Motor neuron (in vitro differentiated cells): ENCODE measurements around the gene TTC7B. TPM values are rescaled to one million over a fixed set of nuclear protein-coding genes. Genes with fewer than 3 reads are reported as not detected.

Source experiments
- ATAC-seq, 8 experiments: fragments of 200-7000 bp; cut with Tn5 transposase; replicated peaks in 6 of 8; 2 replicates each; pipeline ENCODE4 v1.8.0; 2021; ENCODE audit warnings: mild to moderate bottlenecking in 8 of 8, moderate library complexity in 8 of 8
- H3K27ac ChIP-seq, 2 donors: fragments of 250-450 bp; sonication (Bioruptor Pico); 2 replicates each; pipeline ENCODE4 v1.9.0; 2021; ENCODE audit warnings: antibody characterized with exemption in 2 of 2, mild to moderate bottlenecking in 2 of 2, moderate library complexity in 1 of 2
- H3K4me1 ChIP-seq, 2 donors: fragments of 250-450 bp; sonication (Bioruptor Pico); replicated peaks in 1 of 2; 2 replicates each; pipeline ENCODE4 v1.6.1; 2021; ENCODE audit warnings: antibody characterized with exemption in 2 of 2, mild to moderate bottlenecking in 2 of 2, moderate library complexity in 1 of 2
- H3K4me3 ChIP-seq, 5 donors: fragments of 250-450 bp; sonication (Bioruptor Pico); 2 replicates each; pipeline ENCODE4 v1.9.0; 2021; ENCODE audit warnings: antibody characterized with exemption in 5 of 5, mild to moderate bottlenecking in 5 of 5, moderate library complexity in 4 of 5
- WGBS, 10 experiments: fragments of 450-650 bp; shearing (Covaris generic); methylation state at CpG; one replicate each; pipeline ENCODE4 v1.0.0; 2022; 5-methylcytosine and 5-hydroxymethylcytosine counted together
- in situ Hi-C, 9 experiments: fragments of 400-800 bp; cut with MboI; loops; one replicate each; pipeline ENCODE4 v1.15.0; 2021; ENCODE audit warnings: low sequenced_read_pairs in 9 of 9, low pct_unique_long_range_greater_than_20kb in 2 of 9; ENCODE audit not compliant: unreplicated experiment in 9 of 9
- total RNA-seq, 8 experiments: library from RNA; unstranded; fragments of 300-600 nt; gene quantifications; 2 replicates each; pipeline versions ENCODE4 v1.2.3 to v1.2.4, GENCODE V29; 2022

Gene TTC7B
- total RNA-seq, 8 experiments from 2014 or later, result 0.81 to 38.2 (median 22.8) TPM

DNA sequence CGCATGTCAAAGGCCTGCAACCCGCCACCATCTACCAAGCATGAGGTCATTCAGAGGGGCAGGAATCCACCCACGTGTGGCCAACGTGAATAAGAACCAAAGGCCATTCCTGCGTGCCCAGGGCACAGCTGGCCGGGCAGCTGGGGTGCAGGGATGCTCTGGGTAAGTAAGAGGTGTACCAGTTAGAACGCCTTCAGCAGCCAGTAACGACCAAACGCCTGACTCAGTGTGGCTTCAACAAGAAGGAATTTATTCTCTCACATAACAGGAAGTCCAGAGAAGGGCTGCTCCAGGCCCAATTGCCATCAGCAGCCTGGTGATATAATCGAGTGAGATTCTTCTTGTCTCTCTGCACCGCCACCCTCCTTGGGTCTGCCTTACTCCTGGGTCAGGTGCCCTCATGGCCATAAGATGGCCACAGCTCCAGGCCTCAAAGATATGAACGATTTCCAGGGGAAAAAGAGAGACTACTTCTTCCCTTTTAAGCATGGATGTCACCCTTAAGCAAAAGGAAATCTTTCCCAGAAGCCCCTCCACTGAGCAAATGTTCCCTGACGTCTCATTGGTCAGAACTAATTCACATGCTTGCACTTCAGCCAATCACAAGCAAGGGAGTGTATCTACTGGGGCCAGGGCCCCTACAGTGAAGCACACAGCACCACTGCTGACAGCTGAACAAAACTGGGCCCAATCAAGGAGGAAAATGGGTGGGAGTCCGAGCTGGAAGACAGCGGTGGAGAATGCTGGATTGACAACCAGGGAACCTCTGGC, 7.3 kb downstream of the TTC7B start:
- no peak overlapping the region for H3K4me3 ChIP-seq
- in situ Hi-C loops, result no loop called here
- no peak overlapping the region for H3K27ac ChIP-seq
- whole genome bisulfite sequencing, 10 experiments, result 60 to 100% (median 81%) methylated on average over 1 to 10 of the region's 15 CpGs; no CpG with 5 or more reads in 1 of the 10 experiments
- ATAC-seq, result no peak
- H3K4me1 ChIP-seq, result peaks cover 4 to 8% of the 10 kb centered on the region in 2 donors

DNA sequence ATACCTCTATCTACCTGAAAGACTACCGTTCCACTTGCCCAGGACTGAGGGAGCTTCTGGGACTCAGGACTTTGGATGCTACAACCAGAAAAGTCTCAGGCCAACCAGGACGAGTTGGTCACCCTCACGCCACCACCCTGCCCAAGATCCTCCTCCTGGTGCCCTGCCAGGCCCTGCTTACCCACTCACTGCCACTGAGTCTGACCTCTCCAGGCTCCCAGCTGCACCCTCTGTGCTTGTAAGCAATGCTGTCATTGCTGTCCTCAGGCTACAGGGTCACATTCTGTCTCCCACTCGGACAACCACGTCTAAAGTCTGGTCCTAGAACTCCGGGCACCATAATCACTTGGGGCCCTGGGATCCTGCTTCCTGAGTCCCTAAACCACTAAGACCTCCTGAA, 9.2 kb downstream of the TTC7B start:
- no peak overlapping the region for H3K4me3 ChIP-seq
- H3K4me1 ChIP-seq, result peaks cover 0 to 8% of the 10 kb centered on the region in 2 donors
- in situ Hi-C loops, result no loop called here
- no peak overlapping the region for H3K27ac ChIP-seq
- no peak for ATAC-seq
- 60 to 77% (median 70%) methylated on average over 1 to 5 of the region's 6 CpGs; no CpG with 5 or more reads in 6 of the 10 experiments for WGBS, 10 experiments

DNA sequence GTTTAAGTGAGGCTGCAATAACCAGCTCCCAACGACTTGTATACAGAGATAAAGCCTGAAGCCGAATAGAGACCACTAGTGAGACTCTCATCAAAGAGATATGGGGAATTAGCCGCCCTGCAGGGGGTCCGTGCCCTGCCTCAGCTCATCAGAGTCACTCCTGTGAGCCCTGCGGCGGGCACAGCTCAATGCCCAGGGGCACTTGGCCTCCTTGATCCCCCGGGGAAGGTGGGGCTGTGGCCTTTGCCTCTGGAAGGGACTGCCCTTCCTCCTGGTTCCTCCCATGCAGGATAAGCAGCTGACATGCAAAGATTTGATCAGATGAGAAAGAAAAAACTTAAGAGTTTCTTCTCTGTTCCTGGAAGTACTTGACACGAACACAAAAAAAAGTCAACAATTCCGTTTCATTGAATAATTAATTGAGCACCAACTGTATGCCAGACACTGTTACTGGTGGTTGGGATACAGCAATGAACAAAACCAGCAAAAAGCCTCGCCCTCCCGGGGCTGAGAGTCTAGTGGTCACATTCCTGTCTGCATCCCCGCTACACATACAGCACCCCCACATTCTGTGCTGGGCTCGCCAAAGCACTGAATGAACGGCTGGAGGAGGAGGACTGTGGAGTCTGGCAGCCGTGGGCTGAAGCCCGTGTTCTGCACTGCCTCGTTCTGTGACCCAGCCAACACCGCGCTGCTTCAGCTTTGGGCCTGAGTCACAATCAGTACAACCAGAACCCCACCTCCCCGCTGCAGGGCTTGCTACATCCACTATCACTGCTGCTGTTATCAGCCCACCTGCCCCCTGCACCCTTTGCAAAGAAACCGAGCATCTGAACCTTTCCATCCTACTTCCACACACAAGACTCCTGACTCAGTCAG, 10.3 kb downstream of the TTC7B start:
- peak in 2 of 8 experiments; percentile 65 to 66 for ATAC-seq
- in situ Hi-C loops, result no loop called here
- H3K27ac ChIP-seq, result no peak overlapping the region
- WGBS, 10 experiments, result 0 to 96% (median 83%) methylated on average over 1 to 17 of the region's 21 CpGs; no CpG with 5 or more reads in 1 of the 10 experiments
- H3K4me1 ChIP-seq, result peaks cover 0 to 8% of the 10 kb centered on the region in 2 donors
- no peak overlapping the region for H3K4me3 ChIP-seq

DNA sequence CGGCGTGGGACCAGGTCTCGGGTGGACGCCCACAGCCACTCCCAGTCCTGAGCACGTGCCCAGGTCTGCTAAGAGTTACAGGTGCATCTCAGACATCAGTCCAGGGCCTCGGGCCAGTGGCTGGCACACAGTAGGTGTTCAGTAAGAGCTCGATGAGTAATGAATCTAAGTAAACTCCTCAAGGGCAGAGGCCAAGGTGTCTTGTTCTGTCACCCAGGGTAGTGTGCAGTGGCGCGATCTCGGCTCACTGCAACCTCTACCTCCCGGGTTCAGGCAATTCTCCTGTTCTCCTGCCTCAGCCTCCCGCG, 11.2 kb downstream of the TTC7B start:
- 87 to 89% methylated on average over 3 to 5 of the region's 13 CpGs; no CpG with 5 or more reads in 8 of the 10 experiments for WGBS, 10 experiments
- Histone ChIP-seq H3K4me3 (no peak overlapping the region), H3K4me1 (peaks cover 0 to 8% of the 10 kb centered on the region in 2 donors), H3K27ac (no peak overlapping the region)
- ATAC-seq, result no peak
- in situ Hi-C loops, result no loop called here

DNA sequence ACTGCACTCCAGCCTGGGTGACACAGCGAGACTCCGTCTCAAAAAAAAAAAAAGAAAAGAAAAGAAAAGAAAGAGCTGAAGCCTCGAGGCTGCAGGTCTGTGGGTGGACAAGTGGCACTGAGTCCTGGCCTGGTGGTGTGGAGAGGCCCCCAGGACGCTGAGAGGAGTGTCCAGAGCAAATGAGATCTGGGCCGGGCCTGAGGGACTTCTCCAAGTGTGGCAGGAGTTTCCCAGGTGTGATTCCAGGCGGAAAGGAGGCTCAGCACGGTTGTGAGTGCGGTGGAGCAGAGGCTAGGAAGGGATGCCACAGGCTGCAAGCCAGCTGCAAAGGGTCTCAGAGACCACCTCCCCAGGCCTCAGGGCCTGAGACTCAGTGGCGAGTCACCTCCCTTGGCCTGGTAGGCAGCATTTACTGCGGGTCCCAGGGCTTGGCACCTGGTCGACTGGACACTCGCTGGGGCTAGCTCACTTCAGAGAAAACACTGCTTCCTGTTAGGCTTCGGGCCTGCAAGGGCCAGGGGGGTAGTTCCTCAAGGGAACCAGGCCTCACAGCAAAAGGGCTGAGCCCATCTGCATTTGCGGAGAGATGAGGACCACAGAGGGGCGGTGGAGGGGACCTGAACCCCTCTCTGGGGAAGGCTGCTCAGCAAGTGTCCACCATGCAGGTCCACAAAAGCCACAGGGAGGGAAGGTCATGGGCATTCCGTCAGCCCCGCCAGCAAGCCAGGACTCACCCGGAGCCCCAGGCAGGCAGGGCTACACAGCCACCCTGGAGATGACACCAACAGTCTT, 11.7 kb downstream of the TTC7B start:
- 47 to 100% (median 78%) methylated on average over 1 to 7 of the region's 18 CpGs; no CpG with 5 or more reads in 2 of the 10 experiments for WGBS, 10 experiments
- in situ Hi-C loops, result no loop called here
- ATAC-seq, result no peak
- Histone ChIP-seq H3K4me1 (peaks cover 0 to 8% of the 10 kb centered on the region in 2 donors), H3K4me3 (no peak overlapping the region), H3K27ac (no peak overlapping the region)

DNA sequence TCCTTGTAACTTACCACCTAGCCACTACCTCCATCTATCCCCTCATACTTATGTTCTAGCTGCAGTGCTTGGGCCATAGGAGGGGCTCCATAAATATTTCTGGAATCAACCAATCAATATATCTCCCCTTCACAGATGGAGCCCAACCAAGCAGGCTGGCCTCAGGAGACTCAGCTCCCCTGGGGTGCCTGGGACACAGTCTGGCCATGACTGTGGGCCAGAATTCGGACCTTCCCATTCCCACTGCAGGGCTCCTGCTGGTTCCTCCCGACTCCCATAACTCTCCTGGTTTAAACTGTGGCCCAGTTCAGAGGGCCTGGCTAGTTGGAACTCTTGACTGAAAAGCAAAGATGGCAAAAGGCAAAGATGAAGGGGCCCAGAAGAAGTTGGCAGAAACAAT, 13.0 kb downstream of the TTC7B start:
- ATAC-seq, result no peak
- Histone ChIP-seq H3K4me1 (peaks cover 0 to 5% of the 10 kb centered on the region in 2 donors), H3K4me3 (no peak overlapping the region), H3K27ac (no peak overlapping the region)
- in situ Hi-C loops, result no loop called here
- 59 to 100% (median 80%) methylated on average over 1 to 2 of the region's 2 CpGs; no CpG with 5 or more reads in 7 of the 10 experiments for WGBS, 10 experiments

DNA sequence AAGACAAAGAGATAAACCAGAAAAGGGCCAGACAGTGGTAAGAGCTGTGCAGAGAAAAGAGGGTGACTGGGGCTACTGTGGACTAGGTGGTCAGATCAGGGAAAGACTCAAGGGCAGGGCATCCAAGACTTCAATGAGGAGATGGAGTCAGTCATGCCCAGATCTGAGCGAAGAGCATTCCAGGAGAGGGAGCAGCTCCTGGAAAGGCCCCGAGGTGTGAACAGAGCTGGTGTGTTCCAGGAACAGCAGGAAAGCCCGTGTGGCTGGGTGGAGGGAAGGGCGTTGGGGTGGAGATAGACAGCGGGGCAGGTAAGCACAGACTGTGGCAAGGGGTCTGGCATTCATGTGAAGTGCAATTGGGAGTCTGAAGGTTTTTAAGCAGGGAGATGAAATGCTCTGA, 16.8 kb downstream of the TTC7B start:
- Histone ChIP-seq H3K4me1 (peaks cover 5 to 6% of the 10 kb centered on the region in 2 donors), H3K4me3 (no peak overlapping the region), H3K27ac (no peak overlapping the region)
- in situ Hi-C loops, result no loop called here
- WGBS, 10 experiments, result 87 to 100% (median 96%) methylated on average over 2 to 4 of the region's 5 CpGs; no CpG with 5 or more reads in 7 of the 10 experiments
- no peak for ATAC-seq

DNA sequence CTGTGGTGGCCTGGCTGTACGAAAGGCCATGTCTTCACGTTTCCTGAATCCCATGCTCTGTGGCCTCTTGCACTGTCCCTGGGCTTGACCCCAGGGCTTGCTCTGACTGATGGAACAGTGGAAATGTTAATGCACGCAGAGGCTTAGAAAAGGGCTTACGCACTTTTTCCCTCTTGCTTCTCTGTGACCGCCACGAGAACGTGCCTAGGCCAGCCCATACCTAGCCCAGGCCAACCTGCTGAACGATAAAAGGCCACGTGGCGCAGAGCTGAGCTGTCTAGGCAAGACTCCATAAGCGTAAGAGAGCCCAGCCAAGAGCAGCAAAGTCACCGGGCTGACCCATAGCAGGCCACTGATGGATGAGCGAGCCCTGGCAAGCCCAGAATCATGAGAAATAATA, 18.3 kb downstream of the TTC7B start:
- Histone ChIP-seq H3K27ac (no peak overlapping the region), H3K4me1 (peaks cover 5 to 6% of the 10 kb centered on the region in 2 donors), H3K4me3 (no peak overlapping the region)
- no peak for ATAC-seq
- WGBS, 10 experiments, result 70 to 100% (median 86%) methylated on average over 1 to 11 of the region's 13 CpGs; no CpG with 5 or more reads in 2 of the 10 experiments
- in situ Hi-C loops, result no loop called here

DNA sequence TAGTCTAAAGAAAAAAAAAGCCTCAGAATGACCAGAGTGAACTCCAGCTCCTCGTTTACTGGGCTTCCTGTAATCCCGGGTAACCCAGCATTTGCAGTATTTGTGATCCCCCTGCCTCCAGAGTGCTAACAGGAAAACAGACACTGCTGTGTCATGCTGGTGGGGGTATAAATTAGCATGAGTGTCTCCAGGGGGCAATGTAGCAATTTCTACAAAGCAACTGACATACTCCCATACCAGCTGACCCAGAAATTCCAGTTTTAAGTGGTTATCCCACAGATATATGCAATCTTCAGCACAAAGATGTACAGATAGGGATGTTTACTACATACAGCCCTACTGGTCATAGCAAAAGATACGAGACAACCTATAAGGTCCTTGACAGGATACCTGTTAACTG, 18.8 kb downstream of the TTC7B start:
- Histone ChIP-seq H3K4me1 (peaks cover 5 to 6% of the 10 kb centered on the region in 2 donors), H3K27ac (no peak overlapping the region), H3K4me3 (no peak overlapping the region)
- peak in 4 of 8 experiments; percentile 7 to 36 (median 28) for ATAC-seq
- in situ Hi-C loops, result no loop called here
- WGBS, 10 experiments, result 87 to 100% (median 90%) methylated on average over 2 to 3 of the region's 3 CpGs; no CpG with 5 or more reads in 7 of the 10 experiments

DNA sequence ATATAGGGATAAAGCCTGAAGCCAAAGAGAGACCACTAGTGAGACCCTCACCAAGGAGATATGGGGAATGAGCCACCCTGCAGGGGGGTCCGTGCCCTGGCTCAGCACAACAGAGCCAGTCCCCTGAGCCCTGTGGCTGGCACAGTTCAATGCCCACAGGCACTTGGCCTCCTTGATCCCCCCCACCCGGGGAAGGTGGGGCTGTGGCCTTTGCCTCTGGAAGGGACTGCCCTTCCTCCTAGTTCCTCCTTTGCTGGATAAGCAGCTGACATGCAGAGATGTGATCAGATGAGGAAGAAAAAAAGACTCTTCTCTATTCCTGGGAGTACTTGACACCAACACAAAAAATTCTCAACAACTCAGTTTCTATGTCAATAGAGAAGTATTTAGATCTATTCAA, 19.9 kb downstream of the TTC7B start:
- Histone ChIP-seq H3K27ac (no peak overlapping the region), H3K4me1 (peaks cover 5 to 6% of the 10 kb centered on the region in 2 donors)
- peak in 3 of 8 experiments; percentile 7 to 23 (median 15) for ATAC-seq

DNA sequence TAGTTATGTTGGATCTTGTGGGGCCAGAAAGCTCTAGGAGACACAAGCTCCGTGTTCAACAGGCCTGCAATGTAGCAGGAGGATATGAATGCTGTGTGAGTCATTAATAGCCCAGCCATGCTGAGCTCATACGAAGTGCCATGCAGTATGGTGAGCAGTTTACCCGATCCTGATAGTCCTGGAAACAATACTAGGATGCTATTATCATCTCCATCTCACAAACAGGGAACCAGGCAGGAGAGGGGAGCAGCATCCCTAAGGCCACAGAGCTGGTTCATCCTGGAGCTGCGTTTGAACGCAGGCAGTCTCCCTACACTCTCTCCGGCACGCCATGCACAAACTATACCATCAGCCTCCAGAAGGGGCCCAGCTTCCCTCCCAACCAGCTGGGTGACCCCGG, 20.5 kb downstream of the TTC7B start:
- peak; percentile 32 to 96 (median 86) for ATAC-seq
- 0 to 80% (median 70%) methylated on average over 1 to 6 of the region's 8 CpGs; no CpG with 5 or more reads in 7 of the 10 experiments for WGBS, 10 experiments
- in situ Hi-C loops, result no loop called here
- Histone ChIP-seq H3K4me3 (no peak overlapping the region), H3K27ac (no peak overlapping the region), H3K4me1 (peaks cover 5 to 6% of the 10 kb centered on the region in 2 donors)

More for the DNA sequence above, 19.9 kb downstream of the TTC7B start:
- 60 to 100% (median 72%) methylated on average over 1 of the region's 2 CpGs; no CpG with 5 or more reads in 6 of the 10 experiments for WGBS, 10 experiments
- in situ Hi-C loops, result no loop called here
- H3K4me3 ChIP-seq, result no peak overlapping the region

DNA sequence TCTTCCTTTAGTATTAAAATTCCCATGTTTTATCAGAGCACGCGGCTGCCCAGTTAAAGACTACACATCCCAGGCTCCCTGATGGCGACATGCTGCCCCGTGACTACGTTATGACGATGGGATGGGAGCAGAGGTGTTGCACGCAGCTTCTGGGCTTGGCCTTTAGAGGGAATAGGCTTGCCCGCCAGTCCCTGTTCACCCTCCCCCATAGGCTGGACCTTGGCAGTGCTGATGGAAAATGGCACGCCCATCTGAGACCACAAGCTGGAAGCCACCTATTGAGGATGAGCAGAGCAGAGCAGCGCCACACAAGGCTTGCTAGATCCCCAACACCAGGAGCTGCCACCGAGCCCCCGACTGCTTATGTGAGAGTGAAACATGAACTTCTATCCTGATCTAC, 24.7 kb downstream of the TTC7B start:
- no peak for ATAC-seq
- 49 to 100% (median 80%) methylated on average over 1 to 6 of the region's 12 CpGs; no CpG with 5 or more reads in 3 of the 10 experiments for WGBS, 10 experiments
- Histone ChIP-seq H3K4me3 (no peak overlapping the region), H3K27ac (no peak overlapping the region), H3K4me1 (no peaks in the 10 kb centered on the region)
- in situ Hi-C loops, result no loop called here
